IgD-negative memory B cell (primary cell): ENCODE measurements around the gene SNRPA. TPM values are rescaled to one million over a fixed set of nuclear protein-coding genes. Genes with fewer than 3 reads are reported as not detected.
A peak's percentile ranks its signal among the peaks of the same experiment; 100 is the strongest.

ENCODE experiments used
- H3K27ac Mint-ChIP-seq, 3 donors: one replicate each; pipeline ENCODE4 v1.8.0; 2020 to 2022; ENCODE audit warnings: mild to moderate bottlenecking in 3 of 3, mixed read lengths in 3 of 3, moderate library complexity in 1 of 3
- H3K27me3 Mint-ChIP-seq: one replicate; pipeline ENCODE4 v1.8.0; 2021; ENCODE audit warnings: mixed read lengths
- H3K36me3 Mint-ChIP-seq: one replicate; pipeline ENCODE4 v1.8.0; 2020; ENCODE audit warnings: mild to moderate bottlenecking, mixed read lengths
- H3K4me1 Mint-ChIP-seq, 3 donors: one replicate each; pipeline ENCODE4 v1.8.0; 2020 to 2022; ENCODE audit warnings: mixed read lengths in 3 of 3, mild to moderate bottlenecking in 1 of 3
- H3K4me3 Mint-ChIP-seq, 4 donors: one replicate each; pipeline ENCODE4 v1.8.0; 2020 to 2022; ENCODE audit warnings: mild to moderate bottlenecking in 4 of 4, mixed read lengths in 4 of 4, moderate library complexity in 3 of 4
- H3K9me3 Mint-ChIP-seq, 3 donors: one replicate each; pipeline ENCODE4 v1.8.0; 2020 to 2021; ENCODE audit warnings: mixed read lengths in 3 of 3, mild to moderate bottlenecking in 1 of 3
- polyA plus RNA-seq: library from polyadenylated mRNA; unstranded; fragments of 300-500 nt; fragmentation: Illumina TruSeq; gene quantifications from one replicate; pipeline ENCODE4 v1.2.3, GENCODE V29; 2021

SNRPA gene
- polyA plus RNA-seq, 1 donor from 2014 or later, result 96.4 TPM

DNA sequence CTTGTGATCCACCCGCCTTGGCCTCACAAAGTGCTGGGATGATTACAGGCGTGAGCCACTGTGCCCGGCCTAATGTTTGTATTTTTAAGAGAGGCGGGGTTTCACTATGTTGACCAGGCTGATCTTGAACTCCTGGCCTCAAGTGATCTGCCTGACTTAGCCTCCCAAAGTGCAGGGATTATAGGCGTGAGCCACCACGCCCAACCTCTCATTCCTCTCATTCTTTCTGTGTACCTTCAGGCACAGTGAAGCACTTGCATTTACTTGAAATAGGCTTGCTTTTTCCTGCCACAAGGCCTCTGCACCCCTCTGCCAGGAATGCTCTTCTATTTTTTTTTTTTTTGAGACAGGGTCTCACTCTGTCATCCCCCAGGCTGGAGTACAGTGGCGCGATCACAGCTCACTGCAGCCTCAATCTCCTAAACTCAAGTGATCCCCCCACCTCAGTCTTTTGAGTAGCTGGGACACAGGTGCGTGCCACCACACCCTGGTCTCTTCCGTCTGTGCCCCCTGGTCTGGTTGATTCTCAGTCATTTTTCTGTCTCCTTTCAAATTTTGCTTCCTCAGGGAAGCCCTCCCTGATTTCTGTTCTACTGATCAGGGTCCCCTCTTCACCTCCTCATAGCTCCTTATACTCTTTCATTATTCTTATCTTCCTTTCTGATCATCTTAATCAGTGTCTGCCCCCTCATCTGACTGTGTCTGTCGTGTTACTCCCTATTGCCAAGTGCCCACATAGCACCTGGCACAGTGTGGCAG, 15.8 kb upstream of the SNRPA start:
- H3K27ac Mint-ChIP-seq, result peak overlapping the region in 2 of 3 donors; percentile 53 to 73
- H3K4me3 Mint-ChIP-seq, result no peak overlapping the region
- peaks cover 10% of the 10 kb centered on the region for H3K36me3 Mint-ChIP-seq
- no peaks in the 10 kb centered on the region for H3K9me3 Mint-ChIP-seq
- H3K27me3 Mint-ChIP-seq, result no peaks in the 10 kb centered on the region
- H3K4me1 Mint-ChIP-seq, result peaks cover 0 to 5% (median 4%) of the 10 kb centered on the region in 3 donors

DNA sequence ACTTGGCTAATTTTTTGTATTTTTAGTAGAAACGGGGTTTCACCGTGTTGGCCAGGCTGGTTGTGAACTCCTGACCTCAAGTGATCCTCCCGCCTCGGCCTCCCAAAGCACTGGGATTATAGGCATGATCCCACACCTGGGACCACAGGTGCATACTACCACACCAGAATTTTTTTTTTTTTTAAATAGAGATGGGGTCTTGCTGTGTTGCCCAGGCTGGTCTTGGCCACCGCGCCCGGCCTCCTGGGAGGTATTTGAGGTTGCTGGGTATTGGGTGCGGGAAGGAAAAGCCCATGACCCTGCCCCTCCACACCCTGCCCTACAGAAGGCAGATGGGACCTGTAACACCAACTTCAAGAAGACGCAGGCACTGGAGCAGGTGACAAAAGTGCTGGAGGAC, 14.3 kb upstream of the SNRPA start:
- Mint-ChIP-seq H3K9me3 (no peaks in the 10 kb centered on the region), H3K36me3 (peaks cover 13% of the 10 kb centered on the region), H3K27ac (no peak overlapping the region), H3K4me1 (peaks cover 0 to 5% (median 4%) of the 10 kb centered on the region in 3 donors), H3K27me3 (no peaks in the 10 kb centered on the region), H3K4me3 (no peak overlapping the region)

DNA sequence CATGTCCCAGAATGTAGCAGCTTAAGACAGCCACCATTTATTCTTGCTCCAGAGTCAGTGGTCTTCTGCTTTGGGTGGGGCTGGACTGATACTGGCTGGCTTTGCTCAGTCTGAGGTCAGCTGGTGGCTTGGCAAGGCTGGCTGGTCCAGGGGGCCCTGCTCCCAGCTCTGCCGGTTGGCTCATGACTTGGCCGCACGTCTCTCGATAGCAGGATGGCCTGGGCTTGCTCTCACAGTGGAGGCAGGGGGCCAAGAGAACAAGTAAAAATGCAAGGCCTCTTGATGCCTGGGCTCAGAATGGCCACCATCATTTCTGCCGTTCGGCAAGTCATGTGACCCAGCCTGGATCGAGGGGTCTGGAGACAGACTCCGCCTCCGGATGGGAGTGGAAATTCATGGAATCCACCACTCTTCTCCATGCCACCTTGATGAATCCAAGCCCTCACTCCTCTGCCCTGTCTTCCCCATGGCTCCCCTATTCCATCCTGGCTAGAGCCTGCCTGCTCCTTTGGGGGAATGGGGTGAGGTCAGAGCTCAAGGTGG, 13.8 kb upstream of the SNRPA start:
- H3K27me3 Mint-ChIP-seq, result no peaks in the 10 kb centered on the region

GRCh38 chr19:40739030-40739839, 11.8 kb upstream of the SNRPA start:
- Mint-ChIP-seq H3K4me1 (peaks cover 0 to 5% (median 4%) of the 10 kb centered on the region in 3 donors), H3K27ac (no peak overlapping the region), H3K27me3 (no peaks in the 10 kb centered on the region), H3K9me3 (no peaks in the 10 kb centered on the region), H3K36me3 (peaks cover 13% of the 10 kb centered on the region), H3K4me3 (no peak overlapping the region)

More for the DNA sequence above, 13.8 kb upstream of the SNRPA start:
- Mint-ChIP-seq H3K27ac (no peak overlapping the region), H3K4me3 (no peak overlapping the region), H3K4me1 (peaks cover 0 to 5% (median 4%) of the 10 kb centered on the region in 3 donors), H3K9me3 (no peaks in the 10 kb centered on the region), H3K36me3 (peaks cover 13% of the 10 kb centered on the region)

GRCh38 chr19:40739871-40740703, 10.9 kb upstream of the SNRPA start:
- Mint-ChIP-seq H3K27me3 (no peaks in the 10 kb centered on the region), H3K4me1 (peaks cover 0 to 5% (median 4%) of the 10 kb centered on the region in 3 donors), H3K4me3 (no peak overlapping the region), H3K36me3 (peaks cover 13% of the 10 kb centered on the region), H3K9me3 (no peaks in the 10 kb centered on the region), H3K27ac (peak overlapping the region in 1 of 3 donors; percentile 58)

- Mint-ChIP-seq H3K9me3 (no peaks in the 10 kb centered on the region), H3K4me1 (peaks cover 0 to 4% (median 1%) of the 10 kb centered on the region in 3 donors), H3K27ac (peak overlapping the region in 1 of 3 donors; percentile 58), H3K4me3 (no peak overlapping the region), H3K27me3 (no peaks in the 10 kb centered on the region), H3K36me3 (peaks cover 9% of the 10 kb centered on the region)
Observed at GRCh38 chr19:40740747-40741146, 10.3 kb upstream of the SNRPA start.

DNA sequence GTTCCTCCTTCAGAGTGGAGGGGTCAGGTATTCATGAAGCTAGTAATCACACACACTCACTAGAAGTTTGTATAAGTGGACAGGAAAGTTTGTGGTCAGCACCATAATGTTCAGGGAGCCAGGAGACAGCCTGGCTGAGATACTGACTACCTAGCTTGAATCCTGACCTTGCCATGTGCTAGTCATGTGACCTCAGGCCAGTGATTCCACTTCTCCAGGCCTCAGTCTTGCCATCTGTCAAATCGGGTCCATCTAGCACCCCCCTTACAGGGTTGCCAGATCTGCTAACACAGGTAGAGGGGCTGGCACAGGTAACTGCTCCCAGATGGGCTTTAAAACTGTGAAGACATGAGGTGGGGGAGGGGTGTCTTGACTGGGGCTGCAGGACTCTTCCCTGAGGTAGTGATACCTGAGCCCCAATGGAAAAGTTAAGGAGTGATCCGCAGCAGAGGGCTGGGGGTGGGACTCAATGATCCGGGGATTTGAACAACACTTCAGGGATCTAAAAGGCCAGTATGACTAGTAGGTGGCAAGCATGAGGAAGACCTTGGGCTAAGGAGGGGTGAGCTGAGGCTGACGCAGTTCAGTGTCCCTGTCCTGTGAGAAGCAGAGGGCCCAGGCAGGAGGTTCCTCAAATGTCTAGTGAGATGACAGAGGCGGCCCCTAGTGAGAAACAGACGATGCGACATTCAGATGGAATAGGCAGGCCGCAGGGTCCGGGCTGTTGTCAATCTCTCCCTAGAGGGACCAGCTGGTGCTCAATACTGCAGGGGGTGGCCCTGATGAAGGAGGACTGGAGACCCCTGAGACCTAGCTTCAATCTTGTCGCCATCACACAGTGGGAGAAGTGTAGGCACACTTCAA, 9.2 kb upstream of the SNRPA start:
- Mint-ChIP-seq H3K9me3 (no peaks in the 10 kb centered on the region), H3K4me3 (no peak overlapping the region), H3K4me1 (peaks cover 0 to 4% (median 1%) of the 10 kb centered on the region in 3 donors), H3K27me3 (no peaks in the 10 kb centered on the region), H3K36me3 (peaks cover 8% of the 10 kb centered on the region), H3K27ac (peak overlapping the region in 2 of 3 donors; percentile 23 to 58)

DNA sequence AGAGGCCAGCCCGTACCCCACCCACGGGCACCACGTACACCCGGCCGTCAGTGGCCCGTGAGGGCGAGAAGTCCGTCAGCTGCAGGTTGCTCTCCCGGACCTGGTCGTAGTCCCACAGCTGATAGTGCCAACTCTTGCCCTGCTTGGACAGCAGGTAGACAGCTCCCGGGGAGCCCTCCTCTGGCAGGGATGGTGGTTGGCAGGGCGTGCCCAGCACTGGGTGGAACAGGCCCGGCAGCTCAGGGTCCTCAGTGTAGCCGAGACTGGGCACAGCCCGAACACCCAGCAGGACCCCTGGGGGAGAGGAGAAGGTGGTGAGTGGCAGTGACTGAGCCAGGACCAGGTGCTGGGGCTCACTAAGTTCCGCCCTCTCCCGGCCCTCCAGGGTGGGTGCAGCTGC, 8.5 kb upstream of the SNRPA start:
- no peaks in the 10 kb centered on the region for H3K9me3 Mint-ChIP-seq
- no peaks in the 10 kb centered on the region for H3K27me3 Mint-ChIP-seq
- peak overlapping the region in 1 of 3 donors; percentile 13 for H3K27ac Mint-ChIP-seq
- H3K36me3 Mint-ChIP-seq, result peaks cover 8% of the 10 kb centered on the region
- H3K4me1 Mint-ChIP-seq, result peaks cover 0 to 4% (median 1%) of the 10 kb centered on the region in 3 donors
- H3K4me3 Mint-ChIP-seq, result no peak overlapping the region

GRCh38 chr19:40742886-40743285, 8.1 kb upstream of the SNRPA start:
- H3K4me3 Mint-ChIP-seq, result no peak overlapping the region
- no peaks in the 10 kb centered on the region for H3K9me3 Mint-ChIP-seq
- H3K27me3 Mint-ChIP-seq, result no peaks in the 10 kb centered on the region
- H3K27ac Mint-ChIP-seq, result peak overlapping the region in 1 of 3 donors; percentile 13
- peaks cover 0 to 4% (median 1%) of the 10 kb centered on the region in 3 donors for H3K4me1 Mint-ChIP-seq
- H3K36me3 Mint-ChIP-seq, result peaks cover 5% of the 10 kb centered on the region

DNA sequence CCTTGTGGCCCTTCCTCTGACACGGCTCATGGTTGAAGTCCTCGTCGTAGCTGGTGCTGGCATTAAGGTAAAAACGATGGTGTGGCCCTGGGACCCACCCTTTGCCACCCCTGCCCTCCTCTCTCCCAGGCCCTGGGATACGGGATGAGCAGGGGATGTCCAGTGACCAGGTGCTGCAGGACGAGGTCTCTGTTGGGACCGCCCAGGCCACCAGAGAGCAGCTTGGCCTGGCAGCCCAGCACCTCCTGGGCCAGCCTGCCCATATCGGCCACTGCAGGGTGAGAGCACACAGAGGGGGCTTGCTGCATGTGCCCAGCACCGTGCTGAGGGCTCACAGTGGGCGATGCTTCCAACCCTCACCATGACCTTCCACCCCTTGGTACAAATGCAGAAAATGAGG, 7.1 kb upstream of the SNRPA start:
- peaks cover 3% of the 10 kb centered on the region for H3K36me3 Mint-ChIP-seq
- H3K27me3 Mint-ChIP-seq, result no peaks in the 10 kb centered on the region
- no peak overlapping the region for H3K27ac Mint-ChIP-seq
- H3K4me3 Mint-ChIP-seq, result no peak overlapping the region
- no peaks in the 10 kb centered on the region for H3K9me3 Mint-ChIP-seq
- peaks cover 4 to 5% (median 5%) of the 10 kb centered on the region in 3 donors for H3K4me1 Mint-ChIP-seq

- H3K27ac Mint-ChIP-seq, result peak overlapping the region in 1 of 3 donors; percentile 31
- H3K27me3 Mint-ChIP-seq, result no peaks in the 10 kb centered on the region
- peaks cover 7 to 12% (median 8%) of the 10 kb centered on the region in 3 donors for H3K4me1 Mint-ChIP-seq
- H3K36me3 Mint-ChIP-seq, result peaks cover 3% of the 10 kb centered on the region
- no peaks in the 10 kb centered on the region for H3K9me3 Mint-ChIP-seq
- no peak overlapping the region for H3K4me3 Mint-ChIP-seq
Observed at GRCh38 chr19:40744554-40745401, 6.2 kb upstream of the SNRPA start.

DNA sequence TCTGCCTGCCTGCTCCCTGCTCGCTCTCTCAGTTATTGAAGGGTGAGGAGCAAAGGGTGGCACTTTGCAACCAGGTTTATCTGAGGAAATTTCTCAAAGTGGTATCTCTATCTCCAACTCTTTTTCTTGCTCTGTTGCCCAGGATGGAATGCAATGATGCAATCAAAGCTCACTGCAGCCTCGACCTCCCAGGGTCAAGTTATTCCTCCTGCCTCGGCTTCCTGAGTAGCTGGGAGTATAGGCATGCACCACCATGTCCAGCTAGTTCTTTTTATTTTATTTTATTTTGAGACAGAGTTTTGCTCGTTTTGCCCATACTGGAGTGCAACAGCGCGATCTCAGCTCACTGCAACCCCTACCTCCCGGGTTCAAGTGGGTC, 5.6 kb upstream of the SNRPA start:
- Mint-ChIP-seq H3K36me3 (peaks cover 3% of the 10 kb centered on the region), H3K4me3 (no peak overlapping the region), H3K27ac (peak overlapping the region in 1 of 3 donors; percentile 31)

GRCh38 chr19:40747536-40747935, 3.5 kb upstream of the SNRPA start:
- Mint-ChIP-seq H3K9me3 (no peaks in the 10 kb centered on the region), H3K4me1 (peaks cover 13 to 15% (median 13%) of the 10 kb centered on the region in 3 donors), H3K27ac (peak overlapping the region in 1 of 3 donors; percentile 92), H3K4me3 (no peak overlapping the region), H3K27me3 (no peaks in the 10 kb centered on the region), H3K36me3 (peaks cover under 1% of the 10 kb centered on the region)

More for the DNA sequence above, 5.6 kb upstream of the SNRPA start:
- Mint-ChIP-seq H3K27me3 (no peaks in the 10 kb centered on the region), H3K9me3 (no peaks in the 10 kb centered on the region), H3K4me1 (peaks cover 10 to 14% (median 12%) of the 10 kb centered on the region in 3 donors)
